Memory B cell (primary cell): ENCODE data around the gene PTPN1.
"Not testable (repeated sequence)": the region's sequence is repeated elsewhere in the genome, so short reads cannot be mapped to it uniquely, and the experiment has no call there.

Experiments used
- ATAC-seq: fragments of 150-1000 bp; cut with Tn5 transposase; 2 replicates; pipeline ENCODE4 v1.10.0; 2021; ENCODE audit warnings: low read depth, mild to moderate bottlenecking, moderate library complexity
- DNase-seq, 2 donors: peaks; one replicate each; pipeline ENCODE4 v3.0.0; 2022; ENCODE audit warnings: low spot score in 2 of 2
- H3K27ac Mint-ChIP-seq: one replicate; pipeline ENCODE4 v1.8.0; 2022; ENCODE audit warnings: mild to moderate bottlenecking, moderate library complexity, mixed read lengths
- H3K27me3 Mint-ChIP-seq: one replicate; pipeline ENCODE4 v1.8.0; 2022; ENCODE audit warnings: mixed read lengths
- H3K36me3 Mint-ChIP-seq: one replicate; pipeline ENCODE4 v1.8.0; 2022; ENCODE audit warnings: mild to moderate bottlenecking, mixed read lengths
- H3K4me1 Mint-ChIP-seq: one replicate; pipeline ENCODE4 v1.8.0; 2022; ENCODE audit warnings: mixed read lengths
- H3K4me3 Mint-ChIP-seq: one replicate; pipeline ENCODE4 v1.8.0; 2022; ENCODE audit warnings: mild to moderate bottlenecking, moderate library complexity, mixed read lengths
- H3K9me3 Mint-ChIP-seq: one replicate; pipeline ENCODE4 v1.8.0; 2022; ENCODE audit warnings: mixed read lengths

The PTPN1 gene

DNA sequence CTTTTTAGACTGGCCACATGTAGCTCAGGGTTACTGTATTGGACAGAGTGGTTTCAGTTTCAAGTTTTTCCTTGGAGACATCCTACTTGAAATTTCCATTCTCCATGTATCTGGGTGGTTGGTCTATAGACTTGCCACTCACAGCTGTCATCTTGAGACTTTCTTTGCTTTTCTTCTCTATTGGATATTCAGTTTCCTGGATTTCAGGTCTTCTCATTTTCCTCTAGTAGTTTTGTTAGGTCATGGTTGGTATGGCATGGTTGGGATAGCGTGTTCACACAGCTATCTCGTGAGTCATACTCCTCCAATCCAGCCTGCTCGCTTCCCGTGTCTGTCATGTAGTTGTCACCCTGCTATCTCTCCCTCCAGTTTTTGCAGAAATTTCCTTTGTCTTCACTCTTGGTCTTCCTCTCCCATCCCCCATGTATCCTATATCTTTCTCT is 48.3 kb downstream of the PTPN1 start:
- ATAC-seq: no peak
- Mint-ChIP-seq H3K27me3 (no peaks in the 10 kb centered on the region), H3K4me1 (peaks cover 37% of the 10 kb centered on the region), H3K4me3 (peak overlapping the region; percentile 1), H3K27ac (peak overlapping the region; percentile 49), H3K9me3 (no peaks in the 10 kb centered on the region), H3K36me3 (peaks cover 22% of the 10 kb centered on the region)
- no peak for DNase-seq

DNA sequence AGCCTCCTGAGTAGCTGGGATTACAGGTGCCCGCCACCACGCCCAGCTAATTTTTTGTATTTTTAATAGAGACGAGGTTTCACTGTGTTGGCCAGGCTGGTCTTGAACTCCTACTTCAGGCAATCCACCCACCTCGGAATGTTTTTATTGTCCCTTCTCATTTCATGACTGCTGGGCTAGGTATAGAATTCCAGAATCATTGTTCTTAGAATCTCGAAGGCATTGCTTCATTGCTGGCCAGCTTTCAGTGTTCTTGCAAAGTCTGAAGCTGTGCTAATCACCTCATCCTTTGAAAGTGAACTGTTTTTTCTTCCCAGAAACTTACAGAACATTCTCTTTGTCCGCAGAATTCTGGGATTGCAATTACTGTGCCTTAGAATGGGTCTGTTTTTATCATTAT is 49.0 kb downstream of the PTPN1 start:
- peaks cover 23% of the 10 kb centered on the region for H3K36me3 Mint-ChIP-seq
- H3K4me3 Mint-ChIP-seq: no peak overlapping the region
- no peaks in the 10 kb centered on the region for H3K27me3 Mint-ChIP-seq
- no peaks in the 10 kb centered on the region for H3K9me3 Mint-ChIP-seq
- no peak for DNase-seq
- H3K4me1 Mint-ChIP-seq: peaks cover 37% of the 10 kb centered on the region
- ATAC-seq: no peak
- peak overlapping the region; percentile 49 for H3K27ac Mint-ChIP-seq

DNA sequence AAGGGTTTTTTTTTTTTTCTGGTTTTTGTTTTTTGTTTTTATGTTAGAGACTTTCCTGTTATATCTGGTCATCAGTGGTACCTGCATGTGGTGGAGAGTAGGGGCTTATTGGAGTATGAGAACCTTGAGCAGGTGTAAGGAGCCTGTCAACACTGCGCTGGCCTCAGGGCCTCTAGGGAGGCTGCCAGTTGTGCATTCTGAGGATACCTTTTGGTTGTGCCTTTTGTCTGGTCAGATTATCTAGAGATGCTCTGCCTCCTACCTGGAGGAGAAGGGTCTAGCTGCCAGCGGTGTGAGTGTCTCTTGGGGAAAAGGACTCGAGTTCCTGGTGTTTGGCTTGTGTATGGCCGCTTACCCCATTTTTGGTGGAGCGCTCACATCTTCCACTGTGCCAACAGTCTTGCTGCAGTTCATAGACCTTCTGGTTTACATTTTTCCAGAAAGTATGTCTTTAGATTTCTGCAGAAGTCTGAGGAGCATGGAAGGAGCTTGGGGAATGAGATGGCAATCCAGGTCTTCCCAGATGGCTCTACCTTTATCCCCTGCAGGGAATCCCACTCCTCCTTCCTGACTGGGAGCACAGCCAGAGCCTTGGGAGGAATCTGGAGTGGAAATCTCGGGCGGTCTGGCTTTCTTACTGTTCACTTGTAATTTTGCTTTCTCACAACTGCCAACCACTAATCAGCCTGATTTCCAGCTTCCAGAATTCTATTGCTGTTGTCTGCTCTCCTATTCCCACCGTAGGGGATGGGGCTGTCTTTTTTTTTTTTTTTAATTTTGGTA is 49.9 kb downstream of the PTPN1 start:
- peaks cover 39% of the 10 kb centered on the region for H3K4me1 Mint-ChIP-seq
- H3K36me3 Mint-ChIP-seq: peaks cover 27% of the 10 kb centered on the region
- H3K27ac Mint-ChIP-seq: peak overlapping the region; percentile 35
- H3K27me3 Mint-ChIP-seq: no peaks in the 10 kb centered on the region
- DNase-seq: no peak
- H3K4me3 Mint-ChIP-seq: no peak overlapping the region
- no peaks in the 10 kb centered on the region for H3K9me3 Mint-ChIP-seq
- ATAC-seq: no peak

DNA sequence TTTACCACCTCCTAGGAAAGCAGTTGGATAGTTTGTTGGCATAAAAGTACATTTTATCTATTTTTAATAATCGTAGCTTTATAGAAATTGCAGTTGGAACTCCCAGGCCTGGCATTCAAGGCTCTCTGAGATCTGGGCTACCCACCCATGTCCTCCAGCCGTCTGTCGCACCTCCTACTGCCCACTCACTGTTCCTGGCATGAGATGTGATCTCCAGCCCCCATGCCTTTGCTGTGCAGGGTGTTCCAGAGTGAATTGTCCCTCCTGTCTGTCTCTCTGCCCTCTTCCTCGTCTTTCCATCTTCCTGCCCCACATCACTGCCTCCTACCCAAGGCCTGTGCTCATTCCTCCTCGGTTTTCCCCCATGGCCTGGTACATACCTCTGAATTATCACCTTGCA is 50.7 kb downstream of the PTPN1 start:
- H3K9me3 Mint-ChIP-seq: no peaks in the 10 kb centered on the region
- ATAC-seq (no peak), DNase-seq (no peak)
- H3K36me3 Mint-ChIP-seq: peaks cover 28% of the 10 kb centered on the region
- peak overlapping the region; percentile 79 for H3K27ac Mint-ChIP-seq
- H3K4me1 Mint-ChIP-seq: peaks cover 36% of the 10 kb centered on the region
- H3K4me3 Mint-ChIP-seq: peak overlapping the region; percentile 50
- no peaks in the 10 kb centered on the region for H3K27me3 Mint-ChIP-seq

DNA sequence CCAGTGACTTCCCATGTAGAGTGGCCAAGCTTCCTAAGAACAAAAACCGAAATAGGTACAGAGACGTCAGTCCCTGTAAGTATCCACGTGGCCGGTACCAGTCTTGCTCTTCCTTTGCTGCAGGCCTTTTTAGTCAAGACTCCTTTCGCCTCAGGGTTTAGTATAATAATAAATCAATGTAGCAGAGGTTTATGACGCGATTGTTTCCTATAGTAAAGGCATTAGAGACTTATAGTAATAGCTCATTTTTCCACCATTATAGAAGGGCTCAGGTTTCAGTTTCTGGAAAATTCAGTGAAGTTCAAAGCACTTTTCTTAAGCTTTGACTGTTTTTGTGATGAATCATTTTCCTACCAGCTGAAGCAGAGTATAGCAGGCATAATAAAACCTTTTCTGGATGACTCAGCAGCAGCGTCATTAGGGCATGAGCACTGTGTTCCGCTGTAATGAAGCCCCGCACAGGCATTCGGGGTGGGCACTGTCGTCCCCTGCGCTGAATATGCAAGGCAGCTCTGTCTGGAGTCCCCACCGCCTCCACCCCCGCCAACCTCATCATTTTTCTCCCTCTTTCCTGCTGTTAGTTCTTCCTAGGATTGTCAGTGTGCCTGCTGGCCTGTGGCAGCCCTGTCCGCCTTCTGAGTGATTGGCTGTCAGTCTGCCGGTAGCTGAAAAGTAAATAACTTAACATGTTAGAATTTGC is 51.3 kb downstream of the PTPN1 start:
- no peak for ATAC-seq
- H3K27me3 Mint-ChIP-seq: no peaks in the 10 kb centered on the region
- H3K9me3 Mint-ChIP-seq: no peaks in the 10 kb centered on the region
- H3K4me1 Mint-ChIP-seq: peaks cover 34% of the 10 kb centered on the region
- no peak for DNase-seq
- peak overlapping the region; percentile 79 for H3K27ac Mint-ChIP-seq
- peaks cover 29% of the 10 kb centered on the region for H3K36me3 Mint-ChIP-seq
- peak overlapping the region; percentile 16 for H3K4me3 Mint-ChIP-seq

DNA sequence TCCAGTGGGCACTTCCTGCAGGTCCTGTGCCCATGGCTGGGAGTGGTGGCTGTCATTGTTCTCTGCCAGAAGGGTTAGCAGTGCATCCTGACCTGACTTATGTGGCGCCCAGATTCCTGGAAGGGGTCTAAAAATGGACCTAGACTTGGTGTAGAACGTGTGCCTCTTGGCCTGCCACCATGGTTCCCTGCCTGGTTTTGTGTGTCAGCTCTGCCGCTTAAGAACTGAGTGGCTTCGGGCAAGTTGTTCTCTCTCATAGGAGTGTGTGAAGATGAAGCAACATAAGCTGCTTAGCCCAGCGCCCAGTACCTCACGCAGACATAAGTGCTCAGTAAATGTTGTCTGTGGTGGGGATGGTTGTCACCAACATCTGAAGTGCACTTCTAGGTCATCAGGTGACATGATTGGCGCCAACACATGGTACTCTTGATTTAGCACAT is 52.1 kb downstream of the PTPN1 start:
- Mint-ChIP-seq H3K36me3 (peaks cover 32% of the 10 kb centered on the region), H3K27ac (peak overlapping the region; percentile 79)

DNA sequence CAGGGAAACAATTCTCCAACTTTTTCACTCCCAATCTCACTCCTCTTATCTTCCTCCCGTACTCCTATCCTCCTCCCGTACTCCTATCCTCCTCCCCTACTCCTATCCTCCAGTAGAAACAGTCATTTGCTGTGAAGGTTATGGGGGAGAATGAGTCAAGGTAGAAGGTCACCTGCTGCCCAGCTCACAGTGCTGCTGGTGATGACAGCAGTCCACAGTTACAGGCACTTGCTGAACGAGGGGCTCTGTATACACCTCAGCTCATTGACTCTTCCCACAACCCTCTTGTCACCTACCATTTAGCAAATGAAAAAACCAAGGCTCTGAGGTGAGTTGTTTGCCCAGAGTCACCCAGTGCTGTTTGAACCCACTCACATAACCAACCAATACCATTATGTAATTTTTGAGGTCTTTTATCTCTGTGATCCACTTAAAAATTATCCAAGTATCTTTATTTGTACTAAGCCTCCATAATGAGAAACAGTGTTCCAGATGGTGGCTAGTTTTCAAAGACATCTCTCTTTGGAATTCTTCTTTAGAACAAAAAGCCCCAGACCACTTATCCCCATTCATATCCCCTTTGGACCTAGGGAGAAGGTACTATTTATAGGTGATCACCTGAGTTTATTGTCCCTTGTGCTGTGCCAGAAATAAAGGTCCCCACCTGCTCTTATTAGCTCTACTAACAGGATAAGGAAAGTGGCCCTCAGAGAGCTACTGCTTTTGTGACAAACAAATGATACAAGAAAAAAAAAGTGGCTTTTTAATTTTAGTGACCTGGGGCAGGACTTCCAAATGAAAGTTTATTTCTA is 53.2 kb downstream of the PTPN1 start:
- DNase-seq: no peak
- no peaks in the 10 kb centered on the region for H3K9me3 Mint-ChIP-seq
- H3K4me1 Mint-ChIP-seq: peaks cover 39% of the 10 kb centered on the region
- no peak overlapping the region for H3K4me3 Mint-ChIP-seq
- peak overlapping the region; percentile 70 for H3K27ac Mint-ChIP-seq
- ATAC-seq: no peak
- peaks cover 33% of the 10 kb centered on the region for H3K36me3 Mint-ChIP-seq
- H3K27me3 Mint-ChIP-seq: no peaks in the 10 kb centered on the region

More for the DNA sequence above, 52.1 kb downstream of the PTPN1 start:
- Mint-ChIP-seq H3K4me1 (peaks cover 38% of the 10 kb centered on the region), H3K4me3 (no peak overlapping the region), H3K9me3 (no peaks in the 10 kb centered on the region), H3K27me3 (no peaks in the 10 kb centered on the region)
- ATAC-seq: no peak
- no peak for DNase-seq

DNA sequence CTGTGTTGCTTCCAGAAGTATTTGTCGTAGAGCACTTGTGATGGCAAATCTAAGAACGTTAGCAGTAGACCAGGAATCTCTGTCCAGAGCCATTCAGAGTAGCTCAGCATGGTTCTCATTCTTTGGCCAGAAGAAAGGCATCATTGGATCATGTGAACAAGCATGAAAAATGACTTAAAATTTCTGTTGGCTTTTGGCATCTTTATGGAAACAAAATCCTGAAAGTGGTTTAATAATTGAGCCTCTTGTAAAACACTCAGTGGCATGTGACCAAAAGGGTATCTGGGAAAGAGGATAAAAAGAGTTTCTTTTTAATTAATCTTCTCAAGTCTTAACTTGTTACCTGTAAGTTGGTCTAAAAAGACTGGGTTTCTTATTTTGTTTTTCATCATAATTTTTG is 55.2 kb downstream of the PTPN1 start:
- no peaks in the 10 kb centered on the region for H3K9me3 Mint-ChIP-seq

DNA sequence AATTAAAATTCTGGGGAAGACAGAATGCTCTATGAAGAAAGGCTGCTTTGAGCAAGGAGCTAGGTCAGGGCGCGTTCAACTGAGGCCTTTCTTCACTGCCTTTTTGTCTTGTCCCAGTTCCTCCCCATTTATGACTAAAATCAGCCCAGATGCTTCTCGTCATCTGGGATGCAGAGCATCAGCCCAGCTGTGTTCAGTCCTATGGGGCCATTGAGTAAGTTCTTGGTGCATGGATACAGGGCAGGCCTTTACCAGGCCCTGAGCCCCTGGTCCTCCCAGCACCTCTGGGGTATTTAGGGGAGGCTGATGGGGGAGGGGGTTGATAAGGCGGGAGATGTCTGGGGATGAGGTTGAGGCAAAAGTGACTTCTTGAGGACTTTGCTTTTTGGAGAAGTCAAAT is 55.7 kb downstream of the PTPN1 start:
- DNase-seq (no peak), ATAC-seq (no peak)
- Mint-ChIP-seq H3K9me3 (no peaks in the 10 kb centered on the region), H3K27me3 (no peaks in the 10 kb centered on the region), H3K27ac (peak overlapping the region; percentile 91), H3K4me3 (no peak overlapping the region), H3K4me1 (peaks cover 46% of the 10 kb centered on the region), H3K36me3 (peaks cover 42% of the 10 kb centered on the region)

More for the DNA sequence above, 55.2 kb downstream of the PTPN1 start:
- ATAC-seq: no peak
- peaks cover 42% of the 10 kb centered on the region for H3K36me3 Mint-ChIP-seq
- DNase-seq: no peak
- H3K4me3 Mint-ChIP-seq: no peak overlapping the region
- H3K4me1 Mint-ChIP-seq: peaks cover 43% of the 10 kb centered on the region
- H3K27ac Mint-ChIP-seq: peak overlapping the region; percentile 91
- no peaks in the 10 kb centered on the region for H3K27me3 Mint-ChIP-seq

DNA sequence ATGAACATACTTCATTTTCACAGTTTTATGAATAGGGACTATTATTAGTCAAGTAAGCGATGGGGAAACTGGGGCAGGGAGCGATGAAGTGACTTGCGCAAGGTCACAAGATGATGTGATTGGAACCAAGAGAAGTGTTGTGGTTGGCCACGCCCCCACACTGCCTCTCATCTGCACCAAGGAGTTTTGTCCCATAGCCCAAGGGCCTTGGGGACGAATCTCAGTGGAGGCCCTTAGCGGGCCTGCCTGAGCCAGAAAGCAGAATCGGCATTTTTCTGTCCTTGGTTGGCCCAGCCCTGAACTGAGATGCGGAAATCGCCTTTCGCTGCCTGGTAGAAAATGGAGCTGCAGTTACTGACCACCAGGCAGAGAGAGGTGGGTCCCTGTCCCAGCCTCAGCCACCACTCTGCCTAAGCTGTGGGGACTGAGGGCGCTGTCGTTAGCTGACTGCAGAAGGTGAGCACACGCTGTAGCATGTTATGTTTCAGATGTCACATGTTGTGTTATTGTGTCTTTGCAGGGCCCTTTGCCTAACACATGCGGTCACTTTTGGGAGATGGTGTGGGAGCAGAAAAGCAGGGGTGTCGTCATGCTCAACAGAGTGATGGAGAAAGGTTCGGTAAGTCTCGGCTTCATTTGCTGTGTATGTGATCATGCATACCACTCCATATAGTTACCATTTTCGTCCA is 57.8 kb downstream of the PTPN1 start:
- H3K27ac Mint-ChIP-seq: peak overlapping the region; percentile 91
- H3K9me3 Mint-ChIP-seq: no peaks in the 10 kb centered on the region
- H3K36me3 Mint-ChIP-seq: peaks cover 37% of the 10 kb centered on the region
- no peak overlapping the region for H3K4me3 Mint-ChIP-seq
- H3K27me3 Mint-ChIP-seq: no peaks in the 10 kb centered on the region
- ATAC-seq (no peak), DNase-seq (no peak)
- peaks cover 43% of the 10 kb centered on the region for H3K4me1 Mint-ChIP-seq

DNA sequence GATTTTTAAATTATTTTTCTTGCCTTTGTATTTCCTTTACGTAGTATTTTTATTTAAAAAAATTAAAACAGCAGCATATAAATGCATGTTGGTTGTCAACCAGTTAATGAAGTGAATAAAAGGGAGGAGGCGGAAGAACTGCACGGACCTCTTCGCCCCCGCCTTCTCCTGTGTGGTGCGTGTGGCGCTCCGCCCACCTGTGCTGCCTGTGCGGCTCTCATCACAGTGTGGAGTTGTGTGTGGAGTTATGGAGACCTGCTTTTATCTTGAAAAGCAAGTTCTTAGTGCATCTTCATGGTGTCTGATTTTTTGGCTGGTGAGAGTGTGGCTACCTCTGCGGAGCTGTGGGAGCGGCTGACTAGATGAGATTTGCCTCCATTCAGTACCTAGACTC is 58.4 kb downstream of the PTPN1 start:
- Mint-ChIP-seq H3K27ac (peak overlapping the region; percentile 91), H3K4me3 (no peak overlapping the region), H3K27me3 (no peaks in the 10 kb centered on the region), H3K36me3 (peaks cover 37% of the 10 kb centered on the region), H3K9me3 (no peaks in the 10 kb centered on the region), H3K4me1 (peaks cover 45% of the 10 kb centered on the region)
- no peak for DNase-seq
- no peak for ATAC-seq

DNA sequence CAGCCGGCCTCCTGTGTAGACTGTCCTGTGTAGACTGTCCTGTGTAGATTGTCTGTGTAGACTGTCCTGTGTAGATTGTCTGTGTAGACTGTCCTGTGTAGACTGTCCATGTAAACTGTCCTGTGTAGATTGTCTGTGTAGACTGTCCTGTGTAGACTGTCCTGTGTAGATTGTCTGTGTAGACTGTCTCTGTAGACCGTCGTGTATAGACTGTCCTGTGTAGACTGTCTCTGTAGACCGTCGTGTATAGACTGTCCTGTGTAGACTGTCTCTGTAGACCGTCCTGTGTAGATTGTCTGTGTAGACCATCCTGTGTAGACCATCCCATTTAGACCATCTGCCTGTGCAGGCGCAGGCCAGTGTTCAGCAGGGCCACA is 59.3 kb downstream of the PTPN1 start:
- peaks cover 38% of the 10 kb centered on the region for H3K36me3 Mint-ChIP-seq
- ATAC-seq, DNase-seq, H3K27me3 Mint-ChIP-seq, H3K4me3 Mint-ChIP-seq, H3K9me3 Mint-ChIP-seq: not testable (repeated sequence)
- H3K4me1 Mint-ChIP-seq: peaks cover 47% of the 10 kb centered on the region
- H3K27ac Mint-ChIP-seq: peak overlapping the region; percentile 90
